IMR-90 (cell line): ENCODE data around the gene DDX60.

ENCODE experiments used
- CHD1 ChIP-seq: IDR thresholded peaks from 2 replicates; pipeline ENCODE4 v1.6.1; 2012; ENCODE audit warnings: low read depth, low read length, improper control_type of control experiment
- FOS ChIP-seq: fragments of 150-350 bp; IDR thresholded peaks from 2 replicates; pipeline ENCODE4 v1.6.1; 2016; ENCODE audit warnings: low read depth, low read length
- MXI1 ChIP-seq: IDR thresholded peaks from 2 replicates; pipeline ENCODE4 v1.6.1; 2012; ENCODE audit warnings: low read depth, mild to moderate bottlenecking, low read length, moderate library complexity, borderline replicate concordance
- POLR2A ChIP-seq: IDR thresholded peaks from 2 replicates; pipeline ENCODE4 v1.6.1; 2012; ENCODE audit warnings: mild to moderate bottlenecking, low read depth, low read length
- RCOR1 ChIP-seq: IDR thresholded peaks from 2 replicates; pipeline ENCODE4 v1.6.1; 2012; ENCODE audit warnings: mild to moderate bottlenecking, low read length, improper control_type of control experiment; ENCODE audit not compliant: insufficient replicate concordance
- RFX5 ChIP-seq: IDR thresholded peaks from 2 replicates; pipeline ENCODE4 v1.8.0; 2012; ENCODE audit warnings: low read depth, mild to moderate bottlenecking, low read length, moderate library complexity
- TF ChIP-seq, protein P1 (sequence below): conservative IDR thresholded peaks from 2 replicates; pipeline ENCODE4 v1.5.1; 2012; ENCODE audit warnings: mild to moderate bottlenecking, low read depth, low read length, improper control_type of control experiment

DNA sequence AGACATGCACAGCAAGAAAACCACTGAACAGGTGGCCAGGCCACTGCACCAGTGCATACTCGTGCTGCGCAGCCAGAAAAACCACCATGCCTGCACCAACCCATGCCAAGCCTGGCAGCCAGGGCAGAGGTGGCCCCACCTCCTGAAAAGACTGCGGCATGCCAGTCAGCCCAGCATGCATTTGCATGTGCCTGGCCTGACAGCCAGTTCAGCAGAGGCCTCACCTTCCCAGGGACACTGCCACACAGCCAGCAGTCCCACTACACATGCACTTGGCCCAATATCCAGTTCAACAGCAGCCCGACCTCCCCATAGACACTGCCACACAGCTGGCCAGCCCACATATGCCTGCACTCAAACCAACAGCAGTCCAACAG lies 43.5 kb upstream of the DDX60 start:
- TF ChIP-seq POLR2A: no peak
- TF ChIP-seq RFX5: no peak
- TF ChIP-seq, protein P1, sequence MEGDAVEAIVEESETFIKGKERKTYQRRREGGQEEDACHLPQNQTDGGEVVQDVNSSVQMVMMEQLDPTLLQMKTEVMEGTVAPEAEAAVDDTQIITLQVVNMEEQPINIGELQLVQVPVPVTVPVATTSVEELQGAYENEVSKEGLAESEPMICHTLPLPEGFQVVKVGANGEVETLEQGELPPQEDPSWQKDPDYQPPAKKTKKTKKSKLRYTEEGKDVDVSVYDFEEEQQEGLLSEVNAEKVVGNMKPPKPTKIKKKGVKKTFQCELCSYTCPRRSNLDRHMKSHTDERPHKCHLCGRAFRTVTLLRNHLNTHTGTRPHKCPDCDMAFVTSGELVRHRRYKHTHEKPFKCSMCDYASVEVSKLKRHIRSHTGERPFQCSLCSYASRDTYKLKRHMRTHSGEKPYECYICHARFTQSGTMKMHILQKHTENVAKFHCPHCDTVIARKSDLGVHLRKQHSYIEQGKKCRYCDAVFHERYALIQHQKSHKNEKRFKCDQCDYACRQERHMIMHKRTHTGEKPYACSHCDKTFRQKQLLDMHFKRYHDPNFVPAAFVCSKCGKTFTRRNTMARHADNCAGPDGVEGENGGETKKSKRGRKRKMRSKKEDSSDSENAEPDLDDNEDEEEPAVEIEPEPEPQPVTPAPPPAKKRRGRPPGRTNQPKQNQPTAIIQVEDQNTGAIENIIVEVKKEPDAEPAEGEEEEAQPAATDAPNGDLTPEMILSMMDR: no peak
- TF ChIP-seq RCOR1: no peak
- no peak for TF ChIP-seq FOS
- TF ChIP-seq MXI1: no peak
- no peak for TF ChIP-seq CHD1
